GM13977 (cell line): ENCODE data around the gene PPP2CA.

ENCODE experiments used
- DNase-seq: peaks from one replicate; pipeline ENCODE4 v3.0.0; 2012; ENCODE audit warnings: low spot score
- in situ Hi-C: fragments of 300-500 bp; cut with MboI; formaldehyde crosslinking; loops from one replicate; pipeline ENCODE4 v1.12.0; 2022; ENCODE audit warnings: low sequenced_read_pairs, low pct_unique_long_range_greater_than_20kb, mixed read lengths, inconsistent platforms; ENCODE audit not compliant: unreplicated experiment
- TF ChIP-seq, protein P1 (sequence below): IDR thresholded peaks from 2 replicates; pipeline ENCODE4 v1.5.1; 2012; ENCODE audit warnings: mild to moderate bottlenecking, control low read depth; ENCODE audit not compliant: insufficient read depth; ENCODE audit errors: extremely low read depth, missing control alignments

PPP2CA gene

GRCh38 chr5:134242146-134242545 is 16.3 kb upstream of the PPP2CA start:
- TF ChIP-seq, protein P1, sequence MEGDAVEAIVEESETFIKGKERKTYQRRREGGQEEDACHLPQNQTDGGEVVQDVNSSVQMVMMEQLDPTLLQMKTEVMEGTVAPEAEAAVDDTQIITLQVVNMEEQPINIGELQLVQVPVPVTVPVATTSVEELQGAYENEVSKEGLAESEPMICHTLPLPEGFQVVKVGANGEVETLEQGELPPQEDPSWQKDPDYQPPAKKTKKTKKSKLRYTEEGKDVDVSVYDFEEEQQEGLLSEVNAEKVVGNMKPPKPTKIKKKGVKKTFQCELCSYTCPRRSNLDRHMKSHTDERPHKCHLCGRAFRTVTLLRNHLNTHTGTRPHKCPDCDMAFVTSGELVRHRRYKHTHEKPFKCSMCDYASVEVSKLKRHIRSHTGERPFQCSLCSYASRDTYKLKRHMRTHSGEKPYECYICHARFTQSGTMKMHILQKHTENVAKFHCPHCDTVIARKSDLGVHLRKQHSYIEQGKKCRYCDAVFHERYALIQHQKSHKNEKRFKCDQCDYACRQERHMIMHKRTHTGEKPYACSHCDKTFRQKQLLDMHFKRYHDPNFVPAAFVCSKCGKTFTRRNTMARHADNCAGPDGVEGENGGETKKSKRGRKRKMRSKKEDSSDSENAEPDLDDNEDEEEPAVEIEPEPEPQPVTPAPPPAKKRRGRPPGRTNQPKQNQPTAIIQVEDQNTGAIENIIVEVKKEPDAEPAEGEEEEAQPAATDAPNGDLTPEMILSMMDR, result no peak
- DNase-seq, result no peak
- in situ Hi-C loops, result no loop called here

DNA sequence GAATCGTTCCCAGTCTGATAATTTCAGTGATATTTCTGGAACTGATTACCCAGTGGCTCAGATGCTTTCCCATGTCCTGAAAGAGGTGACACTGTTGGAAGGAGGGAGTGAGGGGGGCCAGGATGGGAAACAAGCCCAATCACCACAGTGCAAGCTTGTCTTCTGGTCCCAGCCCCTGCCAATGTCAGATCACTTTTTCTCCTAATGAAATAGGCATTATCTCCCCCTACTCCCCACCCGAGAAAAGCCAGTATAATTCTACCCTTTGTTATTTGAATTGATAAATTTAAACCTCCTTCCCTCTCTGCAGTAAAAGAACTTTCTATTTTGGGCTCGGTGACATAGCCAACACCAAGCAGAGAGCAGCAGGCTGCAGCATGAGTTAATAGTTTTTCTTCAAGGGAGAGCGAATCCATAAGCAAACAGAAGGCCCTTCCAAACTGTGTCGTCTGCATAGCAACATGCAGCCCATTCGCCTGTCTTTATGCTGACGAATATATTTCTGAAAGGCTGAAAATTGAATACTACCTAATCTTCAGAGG is 14.6 kb upstream of the PPP2CA start:
- in situ Hi-C loops, result no loop called here
- peak; percentile 46 for DNase-seq
- TF ChIP-seq, protein P1, result no peak

DNA sequence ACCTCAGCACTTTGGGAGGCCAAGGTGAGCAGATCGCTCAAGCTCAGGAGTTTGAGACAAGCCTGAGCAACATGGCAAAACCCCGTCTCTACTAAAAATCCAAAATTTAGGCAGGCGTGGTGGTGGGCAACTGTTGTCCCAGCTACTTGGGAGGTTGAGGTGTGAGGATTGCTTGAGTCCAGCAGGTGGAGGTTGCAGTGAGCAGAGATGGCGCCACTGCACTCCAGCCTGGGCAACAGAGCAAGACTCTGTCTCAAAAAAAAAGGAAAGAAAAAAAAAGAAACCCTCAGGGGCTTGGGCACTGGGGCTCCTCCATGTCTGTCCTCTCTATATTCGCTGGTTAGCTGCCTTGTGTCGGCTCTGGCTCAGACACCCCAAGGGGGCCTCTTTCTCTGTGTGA is 10.9 kb upstream of the PPP2CA start:
- no peak for DNase-seq
- in situ Hi-C loops, result no loop called here
- TF ChIP-seq, protein P1, result no peak

DNA sequence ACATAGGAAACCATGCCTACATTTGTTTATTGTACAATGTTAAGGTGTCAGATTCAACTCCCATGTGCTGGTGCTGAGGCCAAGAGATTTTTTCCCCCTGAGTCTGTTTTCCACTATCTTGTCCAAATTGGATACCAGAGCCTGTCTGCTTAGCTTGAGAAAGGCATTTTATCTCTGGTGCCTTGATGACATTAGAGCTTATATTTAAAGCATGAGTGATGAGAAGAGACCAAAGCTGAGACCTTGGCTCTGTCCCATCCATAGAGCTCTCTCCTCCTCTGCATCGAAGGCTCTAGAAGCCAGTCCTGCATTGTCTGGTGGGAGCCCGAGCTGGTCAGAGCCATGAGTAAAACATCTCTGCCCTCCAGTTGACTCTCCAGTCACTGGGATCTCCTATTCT is 10.4 kb upstream of the PPP2CA start:
- TF ChIP-seq, protein P1, result no peak
- no peak for DNase-seq
- in situ Hi-C loops, result no loop called here

DNA sequence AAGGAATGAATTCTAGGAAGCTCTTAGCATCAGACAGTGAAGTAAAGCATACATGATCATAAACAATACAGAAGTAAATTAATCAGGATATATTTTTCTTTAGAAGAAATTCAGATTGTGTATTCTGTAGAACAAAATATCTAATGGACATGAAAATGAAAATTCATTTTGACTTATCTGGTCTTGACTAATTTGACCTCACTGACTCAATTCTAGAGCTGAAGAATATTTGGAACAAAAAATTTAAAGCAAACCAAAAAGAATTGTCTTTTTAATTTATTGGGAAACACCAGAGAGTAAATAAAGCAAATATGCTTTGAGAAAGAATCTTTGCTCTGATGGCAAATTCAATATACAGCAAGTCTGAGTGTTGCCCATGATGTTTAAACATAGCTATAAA is 2.8 kb upstream of the PPP2CA start:
- in situ Hi-C loops, result no loop called here
- TF ChIP-seq, protein P1, result no peak
- no peak for DNase-seq

GRCh38 chr5:134227776-134228175 is 1.9 kb upstream of the PPP2CA start:
- TF ChIP-seq, protein P1, result no peak
- no peak for DNase-seq
- in situ Hi-C loops, result no loop called here

DNA sequence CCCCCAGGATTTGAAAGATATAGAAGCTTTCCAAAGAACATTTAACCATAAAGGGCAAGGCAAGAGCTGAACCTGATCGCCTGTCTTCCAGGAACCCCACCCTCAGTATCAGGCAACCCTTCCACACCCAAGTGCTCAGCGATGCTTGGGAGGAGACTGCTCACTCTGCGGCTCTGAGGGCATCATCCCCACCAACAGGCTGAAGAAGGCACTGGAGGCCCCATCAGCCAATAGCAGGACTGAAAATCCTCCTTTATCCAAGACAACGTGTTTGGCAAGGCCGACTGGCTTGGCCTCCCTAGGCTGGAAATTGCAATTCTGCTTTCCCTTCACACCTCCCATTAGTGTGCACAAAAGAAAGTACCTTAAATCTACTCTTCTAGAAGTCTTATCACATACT is 1.4 kb upstream of the PPP2CA start:
- TF ChIP-seq, protein P1, result no peak
- in situ Hi-C loops, result no loop called here
- no peak for DNase-seq
